ENCODE results near the gene ASRGL1. TPM values are rescaled to one million over a fixed set of nuclear protein-coding genes. Genes with fewer than 3 reads are reported as not detected.
A peak's percentile ranks its signal among the peaks of the same experiment; 100 is the strongest.
"Not testable (repeated sequence)": the region's sequence is repeated elsewhere in the genome, so short reads cannot be mapped to it uniquely, and the experiment has no call there.

ASRGL1 gene
- total RNA-seq, 1 experiment from 2014 or later = 4.8 TPM

- Histone ChIP-seq H3K36me3 (no peaks in the 10 kb centered on the region), H3K9me3 (replicated peaks) (0 out of 2 replicates have a peak, but pooled peaks cover 3% of the 10 kb centered on the region), H3K4me1 (replicated peaks) (peaks cover 13% of the 10 kb centered on the region), H3K4me3 (no peak overlapping the region), H3K27me3 (replicated peaks) (peaks cover 78% of the 10 kb centered on the region), H3K27ac (no peak overlapping the region)
- no peak for DNase-seq (ENCODE audit: low read depth in 1 of 2, low spot score in 2 of 2)
Measured at GRCh38 chr11:62333768-62334167, 3.5 kb upstream of the ASRGL1 start.

GRCh38 chr11:62336949-62337302 lies 322 bp upstream of the ASRGL1 start:
- not testable (repeated sequence) for DNase-seq (ENCODE audit: low read depth in 1 of 2, low spot score in 2 of 2); H3K36me3 ChIP-seq; H3K27ac ChIP-seq; H3K9me3 ChIP-seq (replicated peaks)
- Histone ChIP-seq H3K27me3 (replicated peaks) (peaks cover 78% of the 10 kb centered on the region), H3K4me1 (replicated peaks) (peaks cover 13% of the 10 kb centered on the region), H3K4me3 (peak overlapping the region; percentile 49)

GRCh38 chr11:62338218-62338617 lies 970 bp downstream of the ASRGL1 start:
- Histone ChIP-seq H3K27ac (no peak overlapping the region), H3K27me3 (replicated peaks) (peaks cover 68% of the 10 kb centered on the region), H3K4me1 (replicated peaks) (peaks cover 13% of the 10 kb centered on the region), H3K9me3 (replicated peaks) (0 out of 2 replicates have a peak, but pooled peaks cover 3% of the 10 kb centered on the region), H3K36me3 (no peaks in the 10 kb centered on the region), H3K4me3 (no peak overlapping the region; the same call in 1 of the 2 replicates)
- no peak for DNase-seq (ENCODE audit: low read depth in 1 of 2, low spot score in 2 of 2)

GRCh38 chr11:62340269-62340901 lies 3.1 kb downstream of the ASRGL1 start:
- no peak overlapping the region for H3K27ac ChIP-seq
- H3K9me3 ChIP-seq (replicated peaks) = 0 out of 2 replicates have a peak, but pooled peaks cover 3% of the 10 kb centered on the region
- peaks cover 51% of the 10 kb centered on the region for H3K27me3 ChIP-seq (replicated peaks)
- H3K4me1 ChIP-seq (replicated peaks) = peaks cover 13% of the 10 kb centered on the region
- DNase-seq (ENCODE audit: low read depth in 1 of 2, low spot score in 2 of 2) = peak in 1 of 2 experiments; percentile 28
- no peaks in the 10 kb centered on the region for H3K36me3 ChIP-seq
- H3K4me3 ChIP-seq = no peak overlapping the region

GRCh38 chr11:62341588-62341987 lies 4.3 kb downstream of the ASRGL1 start:
- no peak overlapping the region for H3K4me3 ChIP-seq
- peaks cover 39% of the 10 kb centered on the region for H3K27me3 ChIP-seq (replicated peaks)
- H3K36me3 ChIP-seq = no peaks in the 10 kb centered on the region
- no peak overlapping the region for H3K27ac ChIP-seq
- peaks cover 13% of the 10 kb centered on the region for H3K4me1 ChIP-seq (replicated peaks)
- H3K9me3 ChIP-seq (replicated peaks) = 0 out of 2 replicates have a peak, but pooled peaks cover 3% of the 10 kb centered on the region
- DNase-seq (ENCODE audit: low read depth in 1 of 2, low spot score in 2 of 2) = no peak

- H3K27ac ChIP-seq; H3K36me3 ChIP-seq; H3K4me3 ChIP-seq; DNase-seq (ENCODE audit: low read depth in 1 of 2, low spot score in 2 of 2); H3K4me1 ChIP-seq (replicated peaks); H3K9me3 ChIP-seq (replicated peaks): not testable (repeated sequence)
- peaks cover 19% of the 10 kb centered on the region for H3K27me3 ChIP-seq (replicated peaks)
Measured at GRCh38 chr11:62343646-62344190, 6.5 kb downstream of the ASRGL1 start.

GRCh38 chr11:62344210-62344609 lies 7.0 kb downstream of the ASRGL1 start:
- Histone ChIP-seq H3K4me1 (replicated peaks) (no peaks in the 10 kb centered on the region), H3K9me3 (replicated peaks) (no peaks in the 10 kb centered on the region), H3K27me3 (replicated peaks) (peaks cover 15% of the 10 kb centered on the region), H3K36me3 (no peaks in the 10 kb centered on the region), H3K27ac (no peak overlapping the region), H3K4me3 (no peak overlapping the region)
- DNase-seq (ENCODE audit: low read depth in 1 of 2, low spot score in 2 of 2) = no peak

- no peak overlapping the region for H3K4me3 ChIP-seq
- no peak for DNase-seq (ENCODE audit: low read depth in 1 of 2, low spot score in 2 of 2)
- no peaks in the 10 kb centered on the region for H3K9me3 ChIP-seq (replicated peaks)
- H3K27ac ChIP-seq = no peak overlapping the region
- no peaks in the 10 kb centered on the region for H3K36me3 ChIP-seq
- no peaks in the 10 kb centered on the region for H3K4me1 ChIP-seq (replicated peaks)
- 0 out of 2 replicates have a peak, but pooled peaks cover under 1% of the 10 kb centered on the region for H3K27me3 ChIP-seq (replicated peaks)
Measured at GRCh38 chr11:62345861-62346260, 8.6 kb downstream of the ASRGL1 start.

GRCh38 chr11:62352355-62353336 lies 15.4 kb downstream of the ASRGL1 start:
- H3K4me3 ChIP-seq = no peak overlapping the region
- H3K27ac ChIP-seq = no peak overlapping the region
- H3K4me1 ChIP-seq (replicated peaks) = no peaks in the 10 kb centered on the region
- no peaks in the 10 kb centered on the region for H3K36me3 ChIP-seq
- H3K27me3 ChIP-seq (replicated peaks) = no peaks in the 10 kb centered on the region; the same call in 1 of the 2 replicates
- no peak for DNase-seq (ENCODE audit: low read depth in 1 of 2, low spot score in 2 of 2)
- H3K9me3 ChIP-seq (replicated peaks) = no peaks in the 10 kb centered on the region

- Histone ChIP-seq H3K9me3 (replicated peaks) (no peaks in the 10 kb centered on the region), H3K4me1 (replicated peaks) (no peaks in the 10 kb centered on the region), H3K4me3 (no peak overlapping the region), H3K27me3 (replicated peaks) (no peaks in the 10 kb centered on the region; the same call in 1 of the 2 replicates), H3K27ac (no peak overlapping the region), H3K36me3 (no peaks in the 10 kb centered on the region)
- DNase-seq (ENCODE audit: low read depth in 1 of 2, low spot score in 2 of 2) = no peak
Measured at GRCh38 chr11:62353841-62354240, 16.6 kb downstream of the ASRGL1 start.

- H3K4me1 ChIP-seq (replicated peaks) = no peaks in the 10 kb centered on the region
- no peaks in the 10 kb centered on the region for H3K9me3 ChIP-seq (replicated peaks)
- no peaks in the 10 kb centered on the region for H3K36me3 ChIP-seq
- DNase-seq (ENCODE audit: low read depth in 1 of 2, low spot score in 2 of 2) = no peak
- H3K27me3 ChIP-seq (replicated peaks) = no peaks in the 10 kb centered on the region; the same call in 1 of the 2 replicates
- H3K4me3 ChIP-seq = no peak overlapping the region
- H3K27ac ChIP-seq = no peak overlapping the region
Measured at GRCh38 chr11:62358273-62358672, 21.0 kb downstream of the ASRGL1 start.

GRCh38 chr11:62359475-62359874 lies 22.2 kb downstream of the ASRGL1 start:
- H3K4me1 ChIP-seq (replicated peaks) = no peaks in the 10 kb centered on the region
- DNase-seq (ENCODE audit: low read depth in 1 of 2, low spot score in 2 of 2) = no peak
- H3K36me3 ChIP-seq = no peaks in the 10 kb centered on the region
- no peaks in the 10 kb centered on the region; the same call in 1 of the 2 replicates for H3K27me3 ChIP-seq (replicated peaks)
- H3K27ac ChIP-seq = no peak overlapping the region
- no peaks in the 10 kb centered on the region for H3K9me3 ChIP-seq (replicated peaks)
- H3K4me3 ChIP-seq = no peak overlapping the region

GRCh38 chr11:62360685-62361084 lies 23.4 kb downstream of the ASRGL1 start:
- Histone ChIP-seq H3K9me3 (replicated peaks) (no peaks in the 10 kb centered on the region), H3K4me1 (replicated peaks) (no peaks in the 10 kb centered on the region), H3K36me3 (no peaks in the 10 kb centered on the region), H3K27me3 (replicated peaks) (no peaks in the 10 kb centered on the region; the same call in 1 of the 2 replicates), H3K27ac (no peak overlapping the region), H3K4me3 (no peak overlapping the region)
- DNase-seq (ENCODE audit: low read depth in 1 of 2, low spot score in 2 of 2) = no peak
